ENCODE data around the gene MARVELD1. TPM values are rescaled to one million over a fixed set of nuclear protein-coding genes. Genes with fewer than 3 reads are reported as not detected.

The MARVELD1 gene
- total RNA-seq, 2 experiments from 2014 or later: 0.13 TPM; not detected in 1

DNA sequence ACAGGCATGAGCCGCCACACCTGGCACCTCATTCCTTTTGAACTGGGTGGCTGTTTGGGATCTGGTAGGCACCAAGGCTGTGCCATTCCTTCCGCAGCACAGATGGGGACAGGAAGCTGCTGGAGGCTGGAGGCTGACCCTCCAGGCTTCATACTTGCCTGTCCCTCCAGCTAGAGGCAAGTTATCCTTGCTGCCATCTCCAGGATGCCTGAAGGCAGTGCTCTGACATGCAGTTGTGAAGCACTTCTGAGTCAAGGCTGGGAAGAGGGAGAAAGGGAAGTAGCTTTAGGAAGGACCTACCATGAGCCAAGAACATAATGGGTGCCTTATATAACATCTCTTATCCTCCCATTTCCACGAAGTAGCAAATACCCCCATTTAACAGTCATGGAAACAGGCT lies 9.5 kb downstream of the MARVELD1 start:
- no TSS peak for BruUV-seq (replicated peaks)
- H3K9me3 ChIP-seq (ENCODE audit: low read length): no peaks in the 10 kb centered on the region
- no peaks in the 10 kb centered on the region for H4K20me1 ChIP-seq (ENCODE audit: insufficient read depth, low read length)
- H3K9me2 ChIP-seq (ENCODE audit: insufficient read depth, low read length): no peaks in the 10 kb centered on the region
- ChIA-PET POLR2A (no interaction called here), CTCF (ENCODE audit: unreplicated experiment) (interaction anchor here (1.6 kb wide), 1 partner anchor 22 kb away, joined by 5 read pairs; no protein-coding TSS in a partner anchor)
- H3K27ac ChIP-seq (ENCODE audit: low read depth, low read length, poor library complexity, severe bottlenecking): no peak overlapping the region
- no peak for TF ChIP-seq EZH2phosphoT487 (IDR thresholded peaks at IDR 0.05; ENCODE audit: borderline replicate concordance, low read depth, low read length)
- TF ChIP-seq, protein P1, sequence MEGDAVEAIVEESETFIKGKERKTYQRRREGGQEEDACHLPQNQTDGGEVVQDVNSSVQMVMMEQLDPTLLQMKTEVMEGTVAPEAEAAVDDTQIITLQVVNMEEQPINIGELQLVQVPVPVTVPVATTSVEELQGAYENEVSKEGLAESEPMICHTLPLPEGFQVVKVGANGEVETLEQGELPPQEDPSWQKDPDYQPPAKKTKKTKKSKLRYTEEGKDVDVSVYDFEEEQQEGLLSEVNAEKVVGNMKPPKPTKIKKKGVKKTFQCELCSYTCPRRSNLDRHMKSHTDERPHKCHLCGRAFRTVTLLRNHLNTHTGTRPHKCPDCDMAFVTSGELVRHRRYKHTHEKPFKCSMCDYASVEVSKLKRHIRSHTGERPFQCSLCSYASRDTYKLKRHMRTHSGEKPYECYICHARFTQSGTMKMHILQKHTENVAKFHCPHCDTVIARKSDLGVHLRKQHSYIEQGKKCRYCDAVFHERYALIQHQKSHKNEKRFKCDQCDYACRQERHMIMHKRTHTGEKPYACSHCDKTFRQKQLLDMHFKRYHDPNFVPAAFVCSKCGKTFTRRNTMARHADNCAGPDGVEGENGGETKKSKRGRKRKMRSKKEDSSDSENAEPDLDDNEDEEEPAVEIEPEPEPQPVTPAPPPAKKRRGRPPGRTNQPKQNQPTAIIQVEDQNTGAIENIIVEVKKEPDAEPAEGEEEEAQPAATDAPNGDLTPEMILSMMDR (conservative IDR thresholded peaks at IDR 0.05; ENCODE audit: low read length): no peak
- H3K4me2 ChIP-seq (ENCODE audit: low read length): no peak overlapping the region
- no peaks in the 10 kb centered on the region for H3K4me1 ChIP-seq (ENCODE audit: insufficient read depth, low read length, poor library complexity, severe bottlenecking)
- no peaks in the 10 kb centered on the region for H3K36me3 ChIP-seq (ENCODE audit: insufficient read depth, low read length)
- H3K79me2 ChIP-seq (ENCODE audit: insufficient read depth, low read depth, low read length): no peaks in the 10 kb centered on the region
- no peak overlapping the region for H3K4me3 ChIP-seq (ENCODE audit: low read depth, low read length, poor library complexity, severe bottlenecking)
- H2AFZ ChIP-seq (ENCODE audit: low read length): no peak overlapping the region
- intact Hi-C loops (cut with micrococcal nuclease; ENCODE audit: unreplicated experiment): no loop called here
- DNase-seq (ENCODE audit: low spot score): no peak

DNA sequence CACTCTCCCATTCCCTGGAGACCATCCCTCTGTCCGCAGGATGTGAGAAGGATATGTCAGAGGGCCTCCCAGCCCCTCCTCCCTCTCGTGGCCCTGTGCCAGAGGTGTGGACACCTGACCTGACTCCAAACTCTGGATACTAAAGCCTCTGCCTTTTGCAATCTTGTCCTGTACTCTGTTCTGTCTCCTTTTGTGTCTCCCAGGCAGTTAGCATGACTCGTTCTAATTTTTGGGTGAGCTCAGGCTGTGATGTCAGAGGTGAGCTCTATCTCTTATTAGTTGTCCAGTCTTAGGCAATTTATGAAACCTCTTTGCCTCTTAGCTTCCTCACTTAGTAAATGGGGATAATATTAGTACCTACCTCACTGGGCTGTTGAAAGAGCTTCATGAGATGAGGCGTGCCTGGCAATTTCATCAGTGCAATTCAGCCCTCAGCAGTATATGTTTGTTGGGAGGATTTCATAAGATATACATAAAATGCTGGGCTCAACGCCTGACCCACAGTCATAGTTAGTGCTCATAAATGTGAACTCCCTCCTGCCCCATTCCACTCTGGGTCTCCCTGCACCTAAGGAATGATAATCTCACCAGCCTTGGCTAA lies 10.9 kb downstream of the MARVELD1 start:
- Histone ChIP-seq H3K4me2 (ENCODE audit: low read length) (no peak overlapping the region), H3K9me3 (ENCODE audit: low read length) (no peaks in the 10 kb centered on the region), H2AFZ (ENCODE audit: low read length) (no peak overlapping the region), H4K20me1 (ENCODE audit: insufficient read depth, low read length) (no peaks in the 10 kb centered on the region), H3K36me3 (ENCODE audit: insufficient read depth, low read length) (no peaks in the 10 kb centered on the region), H3K4me3 (ENCODE audit: low read depth, low read length, poor library complexity, severe bottlenecking) (no peak overlapping the region), H3K9me2 (ENCODE audit: insufficient read depth, low read length) (no peaks in the 10 kb centered on the region), H3K4me1 (ENCODE audit: insufficient read depth, low read length, poor library complexity, severe bottlenecking) (no peaks in the 10 kb centered on the region), H3K27ac (ENCODE audit: low read depth, low read length, poor library complexity, severe bottlenecking) (no peak overlapping the region), H3K79me2 (ENCODE audit: insufficient read depth, low read depth, low read length) (no peaks in the 10 kb centered on the region)
- POLR2A ChIA-PET: interaction anchor here (0.6 to 1.6 kb wide), 2 partner anchors 12 to 1095 kb away, joined by 5 to 6 read pairs; no protein-coding TSS in a partner anchor
- DNase-seq (ENCODE audit: low spot score): no peak
- intact Hi-C loops (cut with micrococcal nuclease; ENCODE audit: unreplicated experiment): no loop called here
- no TSS peak for BruUV-seq (replicated peaks)
- CTCF ChIA-PET (ENCODE audit: unreplicated experiment): no interaction called here
- TF ChIP-seq EZH2phosphoT487 (IDR thresholded peaks at IDR 0.05; ENCODE audit: borderline replicate concordance, low read depth, low read length): no peak
- TF ChIP-seq, protein P1 (conservative IDR thresholded peaks at IDR 0.05; ENCODE audit: low read length): no peak

DNA sequence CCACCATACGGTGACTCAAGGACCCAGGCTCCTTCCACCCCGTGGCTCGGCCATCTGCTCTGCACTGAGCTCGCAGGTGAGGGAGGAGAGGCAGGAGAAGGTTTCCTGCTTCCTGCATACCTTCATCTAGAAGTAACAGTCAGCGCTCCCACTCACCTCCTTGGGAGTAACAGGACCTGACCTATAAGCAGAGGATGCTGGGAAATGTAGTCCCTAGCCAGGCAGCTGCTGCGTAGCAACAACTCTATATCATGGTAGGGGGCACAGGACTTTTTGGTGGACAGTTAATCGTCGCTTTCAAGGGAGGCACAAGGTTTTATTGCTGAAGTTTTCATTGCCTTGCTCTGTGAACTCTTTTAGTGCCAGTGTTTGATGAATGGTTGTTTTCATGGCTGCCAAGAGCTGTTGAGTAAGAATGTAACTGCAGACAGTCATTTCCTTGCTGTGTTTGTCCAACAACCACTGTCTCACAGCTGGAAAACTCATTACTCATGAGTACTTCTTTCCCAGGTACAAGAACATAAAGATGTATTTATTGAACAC lies 13.2 kb downstream of the MARVELD1 start:
- TF ChIP-seq EZH2phosphoT487 (IDR thresholded peaks at IDR 0.05; ENCODE audit: borderline replicate concordance, low read depth, low read length): no peak
- TF ChIP-seq, protein P1 (conservative IDR thresholded peaks at IDR 0.05; ENCODE audit: low read length): no peak
- POLR2A ChIA-PET: interaction anchor here (0.8 kb wide), 1 partner anchor 9 kb away, joined by 3 read pairs; no protein-coding TSS in a partner anchor
- intact Hi-C loops (cut with micrococcal nuclease; ENCODE audit: unreplicated experiment): no loop called here
- no peak overlapping the region for H3K27ac ChIP-seq (ENCODE audit: low read depth, low read length, poor library complexity, severe bottlenecking)
- CTCF ChIA-PET (ENCODE audit: unreplicated experiment): no interaction called here
- H3K36me3 ChIP-seq (ENCODE audit: insufficient read depth, low read length): no peaks in the 10 kb centered on the region
- H3K9me3 ChIP-seq (ENCODE audit: low read length): no peaks in the 10 kb centered on the region
- H3K79me2 ChIP-seq (ENCODE audit: insufficient read depth, low read depth, low read length): no peaks in the 10 kb centered on the region
- H3K9me2 ChIP-seq (ENCODE audit: insufficient read depth, low read length): no peaks in the 10 kb centered on the region
- H3K4me3 ChIP-seq (ENCODE audit: low read depth, low read length, poor library complexity, severe bottlenecking): no peak overlapping the region
- no peaks in the 10 kb centered on the region for H4K20me1 ChIP-seq (ENCODE audit: insufficient read depth, low read length)
- no TSS peak for BruUV-seq (replicated peaks)
- no peak overlapping the region for H2AFZ ChIP-seq (ENCODE audit: low read length)
- H3K4me2 ChIP-seq (ENCODE audit: low read length): no peak overlapping the region
- no peaks in the 10 kb centered on the region for H3K4me1 ChIP-seq (ENCODE audit: insufficient read depth, low read length, poor library complexity, severe bottlenecking)
- DNase-seq (ENCODE audit: low spot score): no peak
